ENCODE data around the gene DHFR.

GRCh38 chr5:80592761-80593160, 62.0 kb downstream of the DHFR start:
- no peak for TF ChIP-seq CTCF (IDR thresholded peaks at IDR 0.05)
- TF ChIP-seq POLR2A (IDR thresholded peaks at IDR 0.05), result no peak

Measured in esophagus squamous epithelium (tissue), 4 donors.